ENCODE results near the gene RXRA.

- TF ChIP-seq CTCF (IDR thresholded peaks at IDR 0.05; ENCODE audit: insufficient read depth, low read length) = no peak
- TF ChIP-seq REST (IDR thresholded peaks at IDR 0.05; ENCODE audit: insufficient replicate concordance, low read depth) = no peak
- TF ChIP-seq POLR2AphosphoS5 (IDR thresholded peaks at IDR 0.05; ENCODE audit: low read depth) = no peak
These were observed 19.3 kb upstream of the RXRA start for GRCh38 chr9:134306636-134307600.
